B cell (primary cell): ENCODE measurements around the gene PLPP7.

Source experiments
- CTCF ChIP-seq: fragments of 200-600 bp; IDR thresholded peaks from one replicate; pipeline ENCODE4 v1.8.0; 2022; ENCODE audit warnings: antibody characterized with exemption, mild to moderate bottlenecking
- EZH2 ChIP-seq: IDR thresholded peaks from 2 replicates; pipeline ENCODE4 v1.6.1; 2012; ENCODE audit warnings: borderline replicate concordance, low read depth, mild to moderate bottlenecking, moderate library complexity, low read length; ENCODE audit not compliant: insufficient read depth, poor library complexity, severe bottlenecking

- TF ChIP-seq EZH2 (no peak), CTCF (no peak)
Observed at GRCh38 chr9:131320031-131320685, 30.6 kb downstream of the PLPP7 start.
